GM12892 (cell line): ENCODE results near the gene VPS11.

Experiments used
- DNase-seq: peaks from one replicate; pipeline ENCODE4 v3.0.0; 2011; ENCODE audit not compliant: insufficient read length
- FAIRE-seq: peaks from 2 replicates; lab custom pipeline; 2011; peaks lifted over from hg19 to GRCh38; lab: Jason Lieb, UNC
- POLR2A ChIP-seq: IDR thresholded peaks from 2 replicates; pipeline ENCODE4 v1.6.1; 2011; ENCODE audit warnings: low read depth, low read length, control low read depth
- POLR2AphosphoS5 ChIP-seq: IDR thresholded peaks from 2 replicates; pipeline ENCODE4 v1.6.1; 2011; ENCODE audit warnings: low read depth, low read length, control low read depth
- TAF1 ChIP-seq: IDR thresholded peaks from 2 replicates; pipeline ENCODE4 v1.6.1; 2011; ENCODE audit warnings: low read depth, mild to moderate bottlenecking, control low read depth, low read length, borderline replicate concordance

Gene VPS11

GRCh38 chr11:119091178-119091577, 23.6 kb downstream of the VPS11 start:
- no peak; the same call in 1 of the 2 replicates for TF ChIP-seq POLR2A
- TF ChIP-seq POLR2AphosphoS5 = 0 out of 2 replicates have a peak, but pooled peaks have one; percentile 44
- FAIRE-seq (no peak), DNase-seq (no peak)

GRCh38 chr11:119091966-119092879, 24.6 kb downstream of the VPS11 start:
- FAIRE-seq = peak; percentile 21
- TF ChIP-seq POLR2AphosphoS5 = no peak
- peak; percentile 48 for TF ChIP-seq POLR2A

GRCh38 chr11:119092880-119093842, 25.5 kb downstream of the VPS11 start:
- peak; percentile 60 for FAIRE-seq
- TF ChIP-seq TAF1 (no peak), POLR2A (peak; percentile 59; the same call in 1 of the 2 replicates), POLR2AphosphoS5 (peak; percentile 78)
- DNase-seq = no peak

More at GRCh38 chr11:119091966-119092879, 24.6 kb downstream of the VPS11 start:
- DNase-seq = no peak

- DNase-seq (no peak), FAIRE-seq (peak; percentile 81)
- TF ChIP-seq POLR2A = peak; percentile 43; the same call in 1 of the 2 replicates
- TF ChIP-seq TAF1 = no peak
Measured at GRCh38 chr11:119093942-119094815, 26.6 kb downstream of the VPS11 start.

- no peak for DNase-seq
- no peak for FAIRE-seq
Measured at GRCh38 chr11:119094816-119095065, 27.1 kb downstream of the VPS11 start.

GRCh38 chr11:119095066-119095880, 27.7 kb downstream of the VPS11 start:
- peak; percentile 99 for FAIRE-seq
- DNase-seq = peak; percentile 97
- peak; percentile 98 for TF ChIP-seq TAF1
- TF ChIP-seq POLR2A = peak; percentile 100
- TF ChIP-seq POLR2AphosphoS5 = peak; percentile 100

More at GRCh38 chr11:119094816-119095065, 27.1 kb downstream of the VPS11 start:
- TF ChIP-seq TAF1 (no peak), POLR2AphosphoS5 (no peak), POLR2A (no peak)

- TF ChIP-seq POLR2AphosphoS5 (no peak), TAF1 (no peak), POLR2A (no peak)
- peak; percentile 82 for FAIRE-seq
- DNase-seq = no peak
Measured at GRCh38 chr11:119099711-119100110, 32.1 kb downstream of the VPS11 start.

- FAIRE-seq (peak; percentile 50), DNase-seq (no peak)
- TF ChIP-seq TAF1 = no peak
- no peak for TF ChIP-seq POLR2AphosphoS5
- TF ChIP-seq POLR2A = no peak
Measured at GRCh38 chr11:119100246-119100970, 32.8 kb downstream of the VPS11 start.

GRCh38 chr11:119100994-119101758, 33.6 kb downstream of the VPS11 start:
- TF ChIP-seq POLR2AphosphoS5 (no peak), TAF1 (no peak), POLR2A (no peak)
- FAIRE-seq (no peak), DNase-seq (no peak)
